Astrocyte (in vitro differentiated cells and primary cell): Measurements from ENCODE around the gene AFF2.

ENCODE experiments used
- CTCF ChIP-seq: IDR thresholded peaks from 2 replicates; pipeline ENCODE4 v1.5.1; 2011; ENCODE audit warnings: low read depth, mild to moderate bottlenecking, inconsistent platforms, low read length, moderate library complexity; ENCODE audit not compliant: insufficient read depth
- EZH2 ChIP-seq: IDR thresholded peaks from 2 replicates; pipeline ENCODE4 v1.6.1; 2012; ENCODE audit warnings: mild to moderate bottlenecking, low read length, inconsistent platforms; ENCODE audit not compliant: insufficient read depth

GRCh38 chrX:148942754-148943153 lies 442.3 kb downstream of the AFF2 start:
- no peak for TF ChIP-seq CTCF
- no peak for TF ChIP-seq EZH2
